IMR-90 (cell line): ENCODE data around the gene GATA3.

Experiments used
- BHLHE40 ChIP-seq: fragments of 150-350 bp; IDR thresholded peaks from 2 replicates; pipeline ENCODE4 v1.6.1; 2016; ENCODE audit warnings: mild to moderate bottlenecking, low read depth, low read length
- CEBPB ChIP-seq: IDR thresholded peaks from 2 replicates; pipeline ENCODE4 v1.6.1; 2012; ENCODE audit warnings: low read depth, low read length, improper control_type of control experiment
- CHD1 ChIP-seq: IDR thresholded peaks from 2 replicates; pipeline ENCODE4 v1.6.1; 2012; ENCODE audit warnings: low read depth, low read length, improper control_type of control experiment
- CTCF ChIP-seq: conservative IDR thresholded peaks from 2 replicates; pipeline ENCODE4 v1.5.1; 2012; ENCODE audit warnings: mild to moderate bottlenecking, low read depth, low read length, improper control_type of control experiment
- ELK1 ChIP-seq: fragments of 150-350 bp; IDR thresholded peaks from 2 replicates; pipeline ENCODE4 v1.6.1; 2016; ENCODE audit warnings: low read depth, mild to moderate bottlenecking, low read length, moderate library complexity, borderline replicate concordance
- FOS ChIP-seq: fragments of 150-350 bp; IDR thresholded peaks from 2 replicates; pipeline ENCODE4 v1.6.1; 2016; ENCODE audit warnings: low read depth, low read length
- MAFK ChIP-seq: IDR thresholded peaks from 2 replicates; pipeline ENCODE4 v1.6.1; 2012; ENCODE audit warnings: low read depth, low read length, improper control_type of control experiment
- MAZ ChIP-seq: IDR thresholded peaks from 2 replicates; pipeline ENCODE4 v1.6.1; 2012; ENCODE audit warnings: low read depth, mild to moderate bottlenecking, low read length, improper control_type of control experiment, moderate library complexity, borderline replicate concordance
- MXI1 ChIP-seq: IDR thresholded peaks from 2 replicates; pipeline ENCODE4 v1.6.1; 2012; ENCODE audit warnings: low read depth, mild to moderate bottlenecking, low read length, moderate library complexity, borderline replicate concordance
- POLR2A ChIP-seq: IDR thresholded peaks from 2 replicates; pipeline ENCODE4 v1.6.1; 2012; ENCODE audit warnings: mild to moderate bottlenecking, low read depth, low read length
- RAD21 ChIP-seq: IDR thresholded peaks from 2 replicates; pipeline ENCODE4 v1.6.1; 2012; ENCODE audit warnings: low read length, improper control_type of control experiment
- SMC3 ChIP-seq: fragments of 150-350 bp; IDR thresholded peaks from 2 replicates; pipeline ENCODE4 v1.6.1; 2016; ENCODE audit warnings: low read depth, mild to moderate bottlenecking, antibody characterized with exemption, low read length, moderate library complexity
- USF2 ChIP-seq: fragments of 150-350 bp; IDR thresholded peaks from 2 replicates; pipeline ENCODE4 v1.6.1; 2017; ENCODE audit warnings: mild to moderate bottlenecking, antibody characterized with exemption, low read length, low read depth

- no peak for TF ChIP-seq CTCF
- no peak for TF ChIP-seq RAD21
- no peak for TF ChIP-seq SMC3
- no peak for TF ChIP-seq POLR2A
- TF ChIP-seq MAFK: no peak
- no peak for TF ChIP-seq BHLHE40
- TF ChIP-seq FOS: no peak
- no peak for TF ChIP-seq USF2
- TF ChIP-seq ELK1: no peak
- no peak for TF ChIP-seq CEBPB
- TF ChIP-seq MXI1: no peak
- no peak for TF ChIP-seq MAZ
- TF ChIP-seq CHD1: no peak
Measured at GRCh38 chr10:8088504-8088903, 34.0 kb downstream of the GATA3 start.
